Vagina (tissue), 2 donors: Measurements from ENCODE around the gene GRK5. TPM values are rescaled to one million over a fixed set of nuclear protein-coding genes. Genes with fewer than 3 reads are reported as not detected.

ENCODE experiments used
- DNase-seq, 2 donors: peaks; one replicate each; pipeline ENCODE4 v3.0.0-alpha.2; 2017; ENCODE audit errors: extremely low spot score in 2 of 2
- H3K27ac ChIP-seq: fragments of 200-600 bp; sonication (generic); one replicate; pipeline ENCODE4 v1.5.1; 2019
- H3K27me3 ChIP-seq: fragments of 200-600 bp; sonication (generic); one replicate; pipeline ENCODE4 v1.5.1; 2019
- H3K36me3 ChIP-seq, 2 donors: fragments of 200-600 bp; sonication (generic); one replicate each; pipeline ENCODE4 v1.5.1; 2017 to 2019
- H3K4me1 ChIP-seq: fragments of 200-600 bp; sonication (generic); one replicate; pipeline ENCODE4 v1.5.1; 2019
- H3K4me3 ChIP-seq, 2 donors: fragments of 200-600 bp; sonication (generic); 1 replicate in 1 of 2; 2 replicates in 1 of 2; pipeline ENCODE4 v1.5.1; 2016 to 2019
- H3K9me3 ChIP-seq: fragments of 200-600 bp; sonication (generic); one replicate; pipeline ENCODE4 v1.5.1; 2019
- CTCF ChIP-seq, 3 experiments: fragments of 450-650 bp in 2 of 3; fragments of 200-600 bp in 1 of 3; sonication (generic) in 1 of 3; IDR thresholded peaks; one replicate each; pipeline ENCODE4 v1.5.1; 2017 to 2019; ENCODE audit warnings: antibody characterized with exemption in 3 of 3, mild to moderate bottlenecking in 2 of 3, moderate library complexity in 2 of 3
- POLR2A ChIP-seq, 2 donors: fragments of 450-650 bp; IDR thresholded peaks; one replicate each; pipeline ENCODE4 v1.6.1; 2017; ENCODE audit warnings: antibody characterized with exemption in 2 of 2, mild to moderate bottlenecking in 2 of 2, moderate library complexity in 2 of 2
- POLR2AphosphoS5 ChIP-seq, 2 donors: sonication (generic); formaldehyde crosslinking; IDR thresholded peaks; one replicate each; pipeline ENCODE4 v1.9.0; 2017; ENCODE audit warnings: antibody characterized with exemption in 2 of 2, mild to moderate bottlenecking in 2 of 2, low read depth in 1 of 2; ENCODE audit not compliant: insufficient read depth in 1 of 2
- intact Hi-C: fragments of 100-400 bp; cut with DNase I; formaldehyde crosslinking; loops from one replicate; pipeline ENCODE4 v1.15.1; 2023
- total RNA-seq: library from RNA; depleted of rRNA; stranded (reverse); fragments of >200 nt; gene quantifications from one replicate; pipeline ENCODE4 v1.2.3, GENCODE V29; 2016

The GRK5 gene
- total RNA-seq, 1 donor from 2014 or later = 16.5 TPM

- H3K9me3 ChIP-seq = no peaks in the 10 kb centered on the region
- H3K4me3 ChIP-seq = no peak overlapping the region
- H3K36me3 ChIP-seq = no peaks in the 10 kb centered on the region
- TF ChIP-seq POLR2AphosphoS5 (IDR thresholded peaks at IDR 0.05; ENCODE audit: insufficient read depth in 1 of 2, low read depth in 1 of 2) = no peak
- no peak for TF ChIP-seq POLR2A (IDR thresholded peaks at IDR 0.05)
- no peak for TF ChIP-seq CTCF (IDR thresholded peaks at IDR 0.05)
- no peaks in the 10 kb centered on the region for H3K27me3 ChIP-seq
- no peak overlapping the region for H3K27ac ChIP-seq
- H3K4me1 ChIP-seq = peaks cover 49% of the 10 kb centered on the region
- no peak for DNase-seq
- intact Hi-C loops = no loop called here
Measured at GRCh38 chr10:119312241-119312640, 104.9 kb downstream of the GRK5 start.

- no peak overlapping the region for H3K27ac ChIP-seq
- no peak for TF ChIP-seq POLR2A (IDR thresholded peaks at IDR 0.05)
- no peak overlapping the region for H3K4me3 ChIP-seq
- intact Hi-C loops = no loop called here
- H3K4me1 ChIP-seq = peaks cover 57% of the 10 kb centered on the region
- H3K9me3 ChIP-seq = no peaks in the 10 kb centered on the region
- H3K36me3 ChIP-seq = no peaks in the 10 kb centered on the region
- no peak for DNase-seq
- no peaks in the 10 kb centered on the region for H3K27me3 ChIP-seq
Measured at GRCh38 chr10:119313024-119313423, 105.7 kb downstream of the GRK5 start.

GRCh38 chr10:119313644-119314043 is 106.3 kb downstream of the GRK5 start:
- H3K27me3 ChIP-seq = no peaks in the 10 kb centered on the region
- H3K27ac ChIP-seq = no peak overlapping the region
- no peaks in the 10 kb centered on the region for H3K36me3 ChIP-seq
- H3K4me1 ChIP-seq = peaks cover 59% of the 10 kb centered on the region
- H3K9me3 ChIP-seq = no peaks in the 10 kb centered on the region
- H3K4me3 ChIP-seq = no peak overlapping the region
- intact Hi-C loops = no loop called here
- no peak for DNase-seq
- no peak for TF ChIP-seq POLR2AphosphoS5 (IDR thresholded peaks at IDR 0.05; ENCODE audit: insufficient read depth in 1 of 2, low read depth in 1 of 2)

- no peak for DNase-seq
- peaks cover 59% of the 10 kb centered on the region for H3K4me1 ChIP-seq
- H3K4me3 ChIP-seq = no peak overlapping the region
- no peak for TF ChIP-seq CTCF (IDR thresholded peaks at IDR 0.05)
- no peak for TF ChIP-seq POLR2A (IDR thresholded peaks at IDR 0.05)
- no peak for TF ChIP-seq POLR2AphosphoS5 (IDR thresholded peaks at IDR 0.05; ENCODE audit: insufficient read depth in 1 of 2, low read depth in 1 of 2)
- intact Hi-C loops = no loop called here
- H3K27me3 ChIP-seq = no peaks in the 10 kb centered on the region
- no peaks in the 10 kb centered on the region for H3K9me3 ChIP-seq
- H3K27ac ChIP-seq = no peak overlapping the region
- H3K36me3 ChIP-seq = no peaks in the 10 kb centered on the region
Measured at GRCh38 chr10:119314061-119314460, 106.7 kb downstream of the GRK5 start.

- TF ChIP-seq POLR2AphosphoS5 (IDR thresholded peaks at IDR 0.05; ENCODE audit: insufficient read depth in 1 of 2, low read depth in 1 of 2) (no peak), CTCF (IDR thresholded peaks at IDR 0.05) (no peak), POLR2A (IDR thresholded peaks at IDR 0.05) (no peak)
- DNase-seq = no peak
- intact Hi-C loops = no loop called here
- Histone ChIP-seq H3K4me3 (no peak overlapping the region), H3K4me1 (peaks cover 61% of the 10 kb centered on the region), H3K9me3 (no peaks in the 10 kb centered on the region), H3K27me3 (no peaks in the 10 kb centered on the region), H3K36me3 (no peaks in the 10 kb centered on the region), H3K27ac (peak overlapping the region; percentile 74)
Measured at GRCh38 chr10:119314486-119314885, 107.1 kb downstream of the GRK5 start.

GRCh38 chr10:119315128-119316001 is 108.0 kb downstream of the GRK5 start:
- Histone ChIP-seq H3K4me1 (peaks cover 61% of the 10 kb centered on the region), H3K9me3 (no peaks in the 10 kb centered on the region), H3K4me3 (no peak overlapping the region), H3K27me3 (no peaks in the 10 kb centered on the region), H3K27ac (peak overlapping the region; percentile 74), H3K36me3 (no peaks in the 10 kb centered on the region)
- intact Hi-C loops = no loop called here
- TF ChIP-seq CTCF (IDR thresholded peaks at IDR 0.05) (no peak), POLR2A (IDR thresholded peaks at IDR 0.05) (no peak), POLR2AphosphoS5 (IDR thresholded peaks at IDR 0.05; ENCODE audit: insufficient read depth in 1 of 2, low read depth in 1 of 2) (peak in 1 of 2 donors; percentile 61)
- DNase-seq = no peak
